Stimulated activated CD8-positive, alpha-beta memory T cell treated with anti-CD3 and anti-CD28 coated beads, Interleukin-15, amount 100 ng/mL, for 24 hours (primary cell): Measurements from ENCODE around the gene SNX8.
"Not testable (repeated sequence)": the region's sequence is repeated elsewhere in the genome, so short reads cannot be mapped to it uniquely, and the experiment has no call there.

ENCODE experiments used
- DNase-seq: peaks from one replicate; pipeline ENCODE4 v3.0.0-alpha.2; 2020; ENCODE audit warnings: low read depth

SNX8 gene

GRCh38 chr7:2314209-2314955 lies at the start of gene SNX8:
SNX8 (minus strand) TSS chr7:2314441; CDS start chr7:2314421, 20 bp downstream.
- peak; percentile 98 for DNase-seq

DNA sequence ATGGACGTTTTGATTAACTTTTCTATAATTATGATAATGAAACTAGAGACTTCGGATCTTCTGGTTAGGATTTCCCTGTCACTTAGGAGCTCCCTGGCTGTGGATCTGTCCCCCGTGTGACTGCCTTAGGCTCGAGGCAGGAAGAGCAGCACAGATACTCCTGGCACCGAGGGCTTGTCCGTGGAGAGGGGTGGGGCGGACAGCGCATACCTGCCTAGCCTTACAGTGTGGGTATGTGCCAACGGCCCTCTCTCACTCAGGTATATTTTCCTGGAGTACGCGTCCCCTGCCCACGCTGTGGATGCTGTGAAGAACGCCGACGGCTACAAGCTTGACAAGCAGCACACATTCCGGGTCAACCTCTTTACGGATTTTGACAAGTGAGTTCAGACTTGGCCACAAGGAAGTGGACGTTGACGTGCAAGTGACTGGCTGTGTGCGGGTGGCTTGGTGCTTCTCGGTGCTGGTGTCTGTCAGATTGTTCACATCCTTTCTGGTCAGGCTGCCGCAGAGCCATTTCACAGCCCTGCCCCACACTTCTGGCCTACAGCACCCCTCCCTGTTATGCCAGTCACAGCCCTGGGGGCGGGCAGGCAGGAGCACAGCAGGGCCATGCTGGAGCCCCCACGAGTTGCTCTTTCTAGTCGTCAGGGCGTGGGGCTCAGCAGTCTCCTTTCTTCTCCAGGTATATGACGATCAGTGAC lies 48.3 kb upstream of the SNX8 start:
- DNase-seq: no peak

DNA sequence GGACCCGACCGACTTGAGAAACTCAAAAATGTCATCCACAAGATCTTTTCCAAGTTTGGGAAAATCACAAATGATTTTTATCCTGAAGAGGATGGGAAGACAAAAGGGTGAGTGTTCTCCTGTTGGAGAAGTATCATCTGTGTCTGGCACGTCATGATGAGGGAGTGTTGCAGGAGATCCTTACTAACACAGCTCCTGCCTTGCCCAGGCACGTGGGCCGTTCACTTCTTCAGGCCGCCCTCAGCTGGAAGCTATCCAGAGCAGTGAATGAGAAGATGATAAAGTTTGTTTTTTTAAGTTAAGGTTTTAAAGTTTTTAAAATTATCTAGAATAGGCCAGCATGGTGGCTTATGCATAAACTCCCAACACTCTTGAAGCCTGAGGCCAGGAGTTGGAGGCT lies 46.6 kb upstream of the SNX8 start:
- no peak for DNase-seq

- no peak for DNase-seq
Observed at GRCh38 chr7:2359610-2360009, 45.4 kb upstream of the SNX8 start.

DNA sequence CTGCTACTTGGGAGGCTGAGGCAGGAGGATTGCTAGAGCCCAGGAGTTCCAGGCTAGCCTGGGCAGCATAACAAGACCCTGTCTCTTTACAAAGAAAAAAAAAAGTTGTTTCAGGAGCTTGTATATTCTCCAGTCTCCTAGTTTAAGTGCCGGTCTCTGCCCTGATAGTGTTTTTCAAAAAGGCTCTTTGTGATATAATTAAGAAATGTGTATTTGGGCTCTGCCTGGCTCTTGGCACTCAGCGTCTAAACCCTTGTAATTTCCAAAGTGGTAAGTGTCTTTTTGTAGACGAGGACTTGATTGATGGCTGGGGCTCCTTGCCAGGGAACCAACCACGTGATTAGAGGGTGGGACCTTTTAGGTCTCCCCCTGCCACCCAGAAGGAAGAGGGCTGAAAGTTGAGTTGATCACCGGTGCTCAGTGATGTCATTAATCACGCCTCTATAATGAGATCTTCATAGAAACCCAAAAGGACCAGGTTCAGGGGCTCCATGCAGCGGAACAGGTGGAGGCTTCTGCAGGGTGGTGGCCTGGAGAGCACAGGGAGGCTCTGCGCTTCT lies 44.8 kb upstream of the SNX8 start:
- no peak for DNase-seq

DNA sequence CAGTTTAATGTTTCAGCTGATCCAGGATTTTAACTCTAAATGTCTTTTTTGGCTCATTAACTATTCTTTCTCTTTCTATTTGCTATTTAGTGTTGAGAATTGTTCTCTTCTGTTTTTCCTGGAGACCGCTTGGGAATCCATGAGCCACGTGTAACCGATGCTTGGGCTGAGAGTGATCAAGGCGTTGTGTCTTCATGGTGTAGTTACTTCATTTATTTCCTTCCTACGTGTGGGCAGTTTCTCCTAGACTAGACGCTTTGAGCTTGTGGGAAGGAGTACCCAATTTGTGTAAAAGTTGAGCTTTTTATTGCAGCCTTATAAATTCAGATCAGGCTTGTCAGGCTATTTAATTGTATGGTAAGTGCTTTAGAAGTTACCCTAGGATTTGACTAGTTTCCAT lies 43.3 kb upstream of the SNX8 start:
- no peak for DNase-seq

- no peak for DNase-seq
Observed at GRCh38 chr7:2357165-2357564, 42.9 kb upstream of the SNX8 start.

DNA sequence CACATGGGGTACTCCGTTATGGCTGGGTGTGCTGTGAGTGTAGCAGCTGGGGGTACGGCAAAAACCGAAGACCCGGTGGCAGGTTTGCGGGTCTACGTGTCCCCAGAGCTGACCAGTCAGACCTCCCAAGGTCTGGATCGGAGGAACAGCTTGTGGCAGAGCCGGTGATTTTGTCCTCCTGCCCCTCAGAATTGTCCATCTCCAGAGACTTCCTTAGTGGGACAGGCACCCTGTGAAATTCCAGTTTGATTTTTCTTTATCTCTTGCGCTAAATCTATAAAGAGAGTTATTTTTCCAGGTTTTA lies 41.4 kb upstream of the SNX8 start:
- DNase-seq: no peak

GRCh38 chr7:2354939-2355704 lies 40.9 kb upstream of the SNX8 start:
- no peak for DNase-seq

GRCh38 chr7:2354186-2354938 lies 40.1 kb upstream of the SNX8 start, which contains the start of gene EIF3B:
EIF3B (plus strand) TSS chr7:2354827; CDS start chr7:2354922, 95 bp downstream.
- peak; percentile 73 for DNase-seq

- DNase-seq: peak; percentile 84
Observed at GRCh38 chr7:2353936-2354185, 39.6 kb upstream of the SNX8 start.

GRCh38 chr7:2353113-2353935 lies 39.1 kb upstream of the SNX8 start:
- DNase-seq: no peak

- no peak for DNase-seq
Observed at GRCh38 chr7:2350861-2351260, 36.6 kb upstream of the SNX8 start.

DNA sequence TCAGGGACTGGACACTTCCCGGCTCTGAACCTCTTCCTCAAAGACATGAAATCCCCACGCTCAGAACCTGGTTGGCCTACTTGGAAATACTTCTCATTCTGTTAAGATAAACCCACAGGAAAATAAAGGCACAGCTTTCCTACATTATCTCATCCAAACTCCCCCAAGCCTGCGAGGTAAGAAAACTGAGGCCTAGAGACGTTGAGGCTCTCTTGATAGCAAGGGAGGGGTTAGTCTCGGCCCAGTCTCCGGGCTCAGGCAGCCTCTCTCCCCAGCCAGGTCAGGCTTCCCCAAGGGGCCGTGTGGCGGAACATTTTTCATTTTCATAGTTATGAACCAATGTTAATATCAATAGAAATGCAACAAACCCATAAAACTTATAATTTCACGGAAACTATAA lies 35.8 kb upstream of the SNX8 start:
- DNase-seq: no peak

GRCh38 chr7:2347351-2348063 lies 33.3 kb upstream of the SNX8 start:
- not testable (repeated sequence) for DNase-seq

GRCh38 chr7:2336626-2337299 lies 22.5 kb upstream of the SNX8 start:
- DNase-seq: no peak

- DNase-seq: not testable (repeated sequence)
Observed at GRCh38 chr7:2332606-2333231, 18.5 kb upstream of the SNX8 start.

DNA sequence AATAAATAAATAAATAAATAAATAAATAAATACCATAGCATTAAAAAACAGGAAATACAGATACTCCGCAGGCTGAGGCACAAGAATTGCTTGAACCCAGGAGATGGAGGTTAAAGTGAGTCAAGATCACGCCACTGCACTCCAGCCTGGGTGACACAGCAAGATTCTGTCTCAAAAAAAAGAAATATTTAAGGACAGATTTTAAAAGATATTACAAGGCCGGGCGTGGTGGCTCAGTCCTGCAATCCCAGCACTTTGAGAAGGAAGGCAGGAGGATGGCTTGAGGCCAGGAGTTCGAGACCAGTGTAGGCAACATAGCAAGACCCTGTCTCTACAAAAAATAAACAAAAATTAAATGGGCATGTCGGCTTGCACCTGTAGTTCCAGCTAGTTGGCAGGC lies 17.5 kb upstream of the SNX8 start:
- DNase-seq: no peak

- DNase-seq: no peak
Observed at GRCh38 chr7:2330493-2330892, 16.3 kb upstream of the SNX8 start.

GRCh38 chr7:2326951-2327350 lies 12.7 kb upstream of the SNX8 start:
- no peak for DNase-seq
